Right lobe of liver (tissue), 6 donors: Measurements from ENCODE around the gene CCBE1. TPM values are rescaled to one million over a fixed set of nuclear protein-coding genes. Genes with fewer than 3 reads are reported as not detected.

Source experiments
- ATAC-seq, 4 donors: fragments of 200-7000 bp; cut with Tn5 transposase; one replicate each; pipeline ENCODE4 v1.9.1; 2020; ENCODE audit warnings: mild to moderate bottlenecking in 4 of 4, moderate library complexity in 4 of 4
- DNase-seq, 3 donors: peaks; one replicate each; pipeline ENCODE4 v3.0.0-alpha.2; 2020
- H3K27ac ChIP-seq, 3 donors: fragments of 200-600 bp; one replicate each; pipeline ENCODE4 v1.8.0; 2022
- H3K27me3 ChIP-seq, 2 donors: fragments of 200-600 bp; one replicate each; pipeline ENCODE4 v1.8.0; 2022
- H3K36me3 ChIP-seq, 4 donors: fragments of 200-600 bp; sonication (generic) in 1 of 4; one replicate each; pipeline versions ENCODE4 v1.5.1 to v1.8.0; 2017 to 2022; ENCODE audit warnings: control low read depth in 1 of 4
- H3K4me1 ChIP-seq, 4 donors: fragments of 200-600 bp; sonication (generic) in 1 of 4; one replicate each; pipeline versions ENCODE4 v1.5.1 to v1.8.0; 2017 to 2022; ENCODE audit warnings: control low read depth in 1 of 4
- H3K4me3 ChIP-seq, 3 donors: fragments of 200-600 bp; one replicate each; pipeline ENCODE4 v1.8.0; 2022
- H3K9me3 ChIP-seq, 4 donors: fragments of 200-600 bp; sonication (generic) in 1 of 4; one replicate each; pipeline versions ENCODE4 v1.5.1 to v1.8.0; 2017 to 2022; ENCODE audit warnings: control low read depth in 1 of 4
- POLR2A ChIP-seq: fragments of 450-650 bp; IDR thresholded peaks from one replicate; pipeline ENCODE4 v1.6.1; 2017; ENCODE audit warnings: antibody characterized with exemption, mild to moderate bottlenecking
- WGBS: methylation state at CpG from one replicate; pipeline ENCODE4 v1.1.6; 2018; ENCODE audit warnings: low coverage, low lambda C conversion rate; ENCODE audit not compliant: insufficient coverage; ENCODE audit errors: missing lambda C conversion rate; 5-methylcytosine and 5-hydroxymethylcytosine counted together
- intact Hi-C, 2 donors: fragments of 100-400 bp; cut with DNase I; formaldehyde crosslinking; loops; one replicate each; pipeline versions ENCODE4 v1.11.2 to v1.14.1; 2022
- total RNA-seq, 6 experiments: library from RNA; depleted of rRNA in 2 of 6; stranded (reverse); fragments of >200 nt in 2 of 6; fragmentation: NEBNext Ultra II Directional in 3 of 6; extraction: Animal tissue kit (Norgen Biotek cat#: 25700) in 3 of 6; gene quantifications; one replicate each; pipeline versions ENCODE4 v1.1.0 to v1.2.4, GENCODE V29; 2016 to 2023
- TF ChIP-seq, protein P1 (sequence below), 4 donors: fragments of 200-600 bp in 3 of 4; fragments of 450-650 bp in 1 of 4; IDR thresholded peaks; one replicate each; pipeline versions ENCODE4 v1.5.1 to v1.8.0; 2016 to 2022; ENCODE audit warnings: antibody characterized with exemption in 4 of 4, mild to moderate bottlenecking in 2 of 4
- donor health status: DM: no; HTN: yes; CAD: no.
- donor health status: DM: no; HTN: no; CAD: no.
- donor health status: DM: no; HTN: no; CAD: no.
- donor health status: DM: no; HTN: yes; CAD: no.
- donor health status: DM: no; HTN: yes; CAD: no.

CCBE1 gene
- total RNA-seq, 6 experiments from 2014 or later = 2.7 to 6.9 (median 4.3) TPM

- H3K36me3 ChIP-seq = no peaks in the 10 kb centered on the region
- no peaks in the 10 kb centered on the region for H3K4me1 ChIP-seq
- intact Hi-C loops = no loop called here
- H3K27ac ChIP-seq = no peak overlapping the region
- DNase-seq = no peak
- H3K9me3 ChIP-seq = no peaks in the 10 kb centered on the region
- H3K27me3 ChIP-seq = no peaks in the 10 kb centered on the region
- whole genome bisulfite sequencing = 45% methylated on average over 3 of the region's 3 CpGs
- no peak for TF ChIP-seq POLR2A
- TF ChIP-seq, protein P1, sequence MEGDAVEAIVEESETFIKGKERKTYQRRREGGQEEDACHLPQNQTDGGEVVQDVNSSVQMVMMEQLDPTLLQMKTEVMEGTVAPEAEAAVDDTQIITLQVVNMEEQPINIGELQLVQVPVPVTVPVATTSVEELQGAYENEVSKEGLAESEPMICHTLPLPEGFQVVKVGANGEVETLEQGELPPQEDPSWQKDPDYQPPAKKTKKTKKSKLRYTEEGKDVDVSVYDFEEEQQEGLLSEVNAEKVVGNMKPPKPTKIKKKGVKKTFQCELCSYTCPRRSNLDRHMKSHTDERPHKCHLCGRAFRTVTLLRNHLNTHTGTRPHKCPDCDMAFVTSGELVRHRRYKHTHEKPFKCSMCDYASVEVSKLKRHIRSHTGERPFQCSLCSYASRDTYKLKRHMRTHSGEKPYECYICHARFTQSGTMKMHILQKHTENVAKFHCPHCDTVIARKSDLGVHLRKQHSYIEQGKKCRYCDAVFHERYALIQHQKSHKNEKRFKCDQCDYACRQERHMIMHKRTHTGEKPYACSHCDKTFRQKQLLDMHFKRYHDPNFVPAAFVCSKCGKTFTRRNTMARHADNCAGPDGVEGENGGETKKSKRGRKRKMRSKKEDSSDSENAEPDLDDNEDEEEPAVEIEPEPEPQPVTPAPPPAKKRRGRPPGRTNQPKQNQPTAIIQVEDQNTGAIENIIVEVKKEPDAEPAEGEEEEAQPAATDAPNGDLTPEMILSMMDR (IDR thresholded peaks at IDR 0.05) = no peak
- no peak overlapping the region for H3K4me3 ChIP-seq
- ATAC-seq = no peak
Observed at GRCh38 chr18:59565957-59566356, 131.3 kb downstream of the CCBE1 start.

DNA sequence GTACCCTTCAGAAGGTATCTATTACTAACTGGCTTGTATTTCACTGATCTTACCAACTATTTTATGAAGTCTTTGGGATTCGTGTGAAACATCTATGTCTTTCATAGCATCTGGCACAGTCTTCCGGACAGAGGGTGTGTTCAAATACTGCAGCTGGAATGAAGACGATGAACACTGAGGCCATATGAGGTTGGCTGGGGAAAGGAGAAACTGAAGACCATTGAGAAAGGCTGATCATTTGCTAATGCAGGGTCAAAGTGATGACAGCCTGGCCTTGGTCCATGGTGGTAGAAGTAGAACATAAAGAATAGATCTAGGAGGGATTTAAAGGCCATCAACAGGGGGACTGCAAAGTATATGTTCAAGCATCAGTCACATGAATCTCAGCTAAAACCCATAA, 132.7 kb downstream of the CCBE1 start:
- DNase-seq (no peak), ATAC-seq (no peak)
- TF ChIP-seq, protein P1 (IDR thresholded peaks at IDR 0.05) = no peak
- no peak for TF ChIP-seq POLR2A
- 41% methylated on average over 3 of the region's 3 CpGs for WGBS
- no peaks in the 10 kb centered on the region for H3K27me3 ChIP-seq
- intact Hi-C loops = no loop called here
- no peaks in the 10 kb centered on the region for H3K9me3 ChIP-seq
- H3K4me1 ChIP-seq = no peaks in the 10 kb centered on the region
- H3K36me3 ChIP-seq = no peaks in the 10 kb centered on the region
- no peak overlapping the region for H3K4me3 ChIP-seq
- no peak overlapping the region for H3K27ac ChIP-seq

- Histone ChIP-seq H3K36me3 (no peaks in the 10 kb centered on the region), H3K4me3 (no peak overlapping the region), H3K4me1 (no peaks in the 10 kb centered on the region), H3K27me3 (no peaks in the 10 kb centered on the region), H3K27ac (no peak overlapping the region), H3K9me3 (no peaks in the 10 kb centered on the region)
- ATAC-seq = no peak
- intact Hi-C loops = no loop called here
- TF ChIP-seq POLR2A = no peak
- TF ChIP-seq, protein P1 (IDR thresholded peaks at IDR 0.05) = no peak
- no peak for DNase-seq
- 83% methylated on average over 2 of the region's 3 CpGs for WGBS
Observed at GRCh38 chr18:59563176-59563785, 133.9 kb downstream of the CCBE1 start.

DNA sequence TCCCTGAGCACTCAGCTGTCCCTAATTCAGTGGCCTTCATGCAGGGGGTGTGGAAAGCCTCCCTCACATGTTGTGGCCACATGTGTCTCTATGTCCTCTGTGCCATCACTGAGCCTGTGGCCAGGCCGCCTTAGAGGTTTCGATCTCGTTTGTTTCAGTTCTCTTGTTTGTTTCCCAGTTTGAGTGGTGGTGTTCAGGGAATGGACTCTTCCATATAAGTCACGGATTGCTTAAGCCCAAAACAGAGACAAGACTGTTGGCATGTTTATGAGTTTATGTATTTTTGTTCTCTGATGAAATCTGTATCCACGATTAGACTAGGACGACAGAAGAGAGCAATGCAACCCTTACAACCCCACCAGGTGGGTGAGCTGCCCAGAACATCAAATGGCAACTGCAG, 134.5 kb downstream of the CCBE1 start:
- Histone ChIP-seq H3K9me3 (no peaks in the 10 kb centered on the region), H3K36me3 (no peaks in the 10 kb centered on the region), H3K4me3 (no peak overlapping the region), H3K27me3 (no peaks in the 10 kb centered on the region), H3K27ac (no peak overlapping the region), H3K4me1 (no peaks in the 10 kb centered on the region)
- DNase-seq (no peak), ATAC-seq (no peak)
- TF ChIP-seq, protein P1 (IDR thresholded peaks at IDR 0.05) = no peak
- TF ChIP-seq POLR2A = no peak
- intact Hi-C loops = no loop called here
- 50% methylated on average over 6 of the region's 6 CpGs for WGBS

DNA sequence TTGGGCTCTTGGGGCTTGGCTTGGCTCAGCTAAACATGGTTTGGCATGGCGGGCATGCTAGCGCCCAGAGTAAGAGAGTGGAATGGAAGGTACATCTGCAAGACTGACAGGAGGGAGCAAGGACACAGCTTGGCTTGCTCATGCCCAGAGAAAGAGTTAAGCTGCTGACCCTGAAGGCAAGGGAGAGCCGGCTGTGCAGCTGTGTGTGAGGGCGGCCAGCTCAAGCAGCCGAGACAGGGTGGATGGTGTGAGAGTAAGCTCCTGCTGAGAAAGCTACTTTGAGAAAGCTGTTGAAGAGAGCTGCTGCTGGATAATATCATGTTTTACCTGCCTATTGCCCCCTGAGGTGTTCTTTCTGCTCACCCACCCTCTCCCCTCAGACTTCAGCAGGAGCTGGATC, 135.6 kb downstream of the CCBE1 start:
- ATAC-seq (no peak), DNase-seq (no peak)
- intact Hi-C loops = no loop called here
- Histone ChIP-seq H3K4me1 (no peaks in the 10 kb centered on the region), H3K9me3 (no peaks in the 10 kb centered on the region), H3K27me3 (no peaks in the 10 kb centered on the region), H3K4me3 (no peak overlapping the region), H3K27ac (no peak overlapping the region), H3K36me3 (no peaks in the 10 kb centered on the region)
- WGBS = 67% methylated on average over 1 of the region's 5 CpGs
- TF ChIP-seq, protein P1 (IDR thresholded peaks at IDR 0.05) = no peak
- TF ChIP-seq POLR2A = no peak
